Cardiac fibroblast (primary cell): ENCODE results near the gene ENOPH1.
"Not testable (repeated sequence)": the region's sequence is repeated elsewhere in the genome, so short reads cannot be mapped to it uniquely, and the experiment has no call there.

Experiments
- DNase-seq, 2 donors: peaks; one replicate each; pipeline versions ENCODE4 v3.0.0 to v3.0.0-alpha.2; 2010; ENCODE audit warnings: low read depth in 2 of 2
- H3K4me3 ChIP-seq, 2 donors: replicated peaks in 1 of 2; 1 replicate in 1 of 2; 2 replicates in 1 of 2; pipeline ENCODE4 v1.5.1; 2011; ENCODE audit warnings: low read depth in 2 of 2, low read length in 2 of 2, mild to moderate bottlenecking in 2 of 2, moderate library complexity in 1 of 2
- TF ChIP-seq, protein P1 (sequence below): IDR thresholded peaks from one replicate; pipeline ENCODE4 v1.5.1; 2011; ENCODE audit warnings: low read depth, mild to moderate bottlenecking, low read length, inconsistent platforms

The ENOPH1 gene

GRCh38 chr4:82467471-82467870 lies 37.1 kb downstream of the ENOPH1 start:
- TF ChIP-seq, protein P1, sequence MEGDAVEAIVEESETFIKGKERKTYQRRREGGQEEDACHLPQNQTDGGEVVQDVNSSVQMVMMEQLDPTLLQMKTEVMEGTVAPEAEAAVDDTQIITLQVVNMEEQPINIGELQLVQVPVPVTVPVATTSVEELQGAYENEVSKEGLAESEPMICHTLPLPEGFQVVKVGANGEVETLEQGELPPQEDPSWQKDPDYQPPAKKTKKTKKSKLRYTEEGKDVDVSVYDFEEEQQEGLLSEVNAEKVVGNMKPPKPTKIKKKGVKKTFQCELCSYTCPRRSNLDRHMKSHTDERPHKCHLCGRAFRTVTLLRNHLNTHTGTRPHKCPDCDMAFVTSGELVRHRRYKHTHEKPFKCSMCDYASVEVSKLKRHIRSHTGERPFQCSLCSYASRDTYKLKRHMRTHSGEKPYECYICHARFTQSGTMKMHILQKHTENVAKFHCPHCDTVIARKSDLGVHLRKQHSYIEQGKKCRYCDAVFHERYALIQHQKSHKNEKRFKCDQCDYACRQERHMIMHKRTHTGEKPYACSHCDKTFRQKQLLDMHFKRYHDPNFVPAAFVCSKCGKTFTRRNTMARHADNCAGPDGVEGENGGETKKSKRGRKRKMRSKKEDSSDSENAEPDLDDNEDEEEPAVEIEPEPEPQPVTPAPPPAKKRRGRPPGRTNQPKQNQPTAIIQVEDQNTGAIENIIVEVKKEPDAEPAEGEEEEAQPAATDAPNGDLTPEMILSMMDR = no peak
- DNase-seq = peak; percentile 43 to 69

GRCh38 chr4:82469791-82470345 lies 39.5 kb downstream of the ENOPH1 start:
- no peak overlapping the region for H3K4me3 ChIP-seq
- TF ChIP-seq, protein P1 = no peak
- peak; percentile 64 to 79 for DNase-seq

More at GRCh38 chr4:82467471-82467870, 37.1 kb downstream of the ENOPH1 start:
- H3K4me3 ChIP-seq = no peak overlapping the region

DNA sequence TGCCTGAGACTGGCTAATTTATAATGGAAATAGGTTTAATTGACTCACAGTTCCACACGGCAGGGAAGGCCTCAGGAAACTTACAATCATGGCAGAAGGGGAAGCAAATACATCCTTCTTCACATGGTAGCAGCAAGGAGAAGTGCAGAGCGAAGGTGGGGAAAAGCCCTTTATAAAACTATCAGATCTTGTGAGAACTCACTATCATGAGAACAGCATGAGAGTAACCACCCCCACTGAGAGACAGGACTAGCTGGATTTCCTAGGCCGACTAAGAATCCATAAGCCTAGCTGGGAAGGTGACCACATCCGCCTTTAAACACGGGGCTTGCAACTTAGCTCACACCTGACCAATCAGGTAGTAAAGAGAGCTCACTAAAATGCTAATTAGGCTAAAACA lies 42.7 kb downstream of the ENOPH1 start:
- not testable (repeated sequence) for H3K4me3 ChIP-seq, DNase-seq

GRCh38 chr4:82473621-82474164 lies 43.3 kb downstream of the ENOPH1 start:
- TF ChIP-seq, protein P1 = no peak
- DNase-seq = no peak

DNA sequence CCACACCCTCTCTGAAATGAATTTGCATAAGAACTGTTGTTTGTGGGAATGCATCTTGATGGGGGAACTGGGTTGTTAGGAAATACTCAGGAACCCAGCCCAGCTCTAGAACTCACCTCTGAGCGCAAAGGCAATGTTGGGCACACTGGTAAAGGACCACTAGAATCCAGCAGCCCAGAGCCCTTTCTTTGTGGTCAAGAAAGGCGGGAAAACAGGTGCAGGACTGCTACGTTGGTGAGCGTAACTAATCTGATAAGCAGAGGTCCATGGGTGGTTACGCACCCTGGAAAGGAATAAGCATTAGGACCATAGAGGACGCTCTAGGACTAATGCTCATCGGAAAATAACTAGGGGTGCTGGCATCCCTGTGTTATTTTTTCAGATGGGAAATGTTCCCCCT lies 45.5 kb downstream of the ENOPH1 start:
- DNase-seq, H3K4me3 ChIP-seq: not testable (repeated sequence)

More at GRCh38 chr4:82473621-82474164, 43.3 kb downstream of the ENOPH1 start:
- H3K4me3 ChIP-seq = no peak overlapping the region

DNA sequence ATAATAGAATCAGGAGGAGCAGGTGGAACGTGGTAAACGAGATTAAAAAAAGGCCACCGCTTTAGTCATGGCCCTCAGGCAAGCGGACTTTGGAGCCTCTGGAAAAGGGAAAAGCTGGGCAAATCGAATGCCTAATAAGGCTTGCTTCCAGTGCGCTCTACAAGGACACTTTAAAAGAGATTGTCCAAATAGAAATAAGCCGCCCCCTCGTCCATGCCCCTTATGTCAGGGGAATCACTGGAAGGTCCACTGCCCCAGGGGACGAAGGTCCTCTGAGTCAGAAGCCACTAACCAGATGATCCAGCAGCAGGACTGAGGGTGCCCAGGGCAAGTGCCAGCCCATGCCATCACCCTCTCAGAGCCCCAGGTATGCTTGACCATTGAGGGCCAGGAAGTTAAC lies 47.1 kb downstream of the ENOPH1 start:
- not testable (repeated sequence) for DNase-seq, H3K4me3 ChIP-seq

DNA sequence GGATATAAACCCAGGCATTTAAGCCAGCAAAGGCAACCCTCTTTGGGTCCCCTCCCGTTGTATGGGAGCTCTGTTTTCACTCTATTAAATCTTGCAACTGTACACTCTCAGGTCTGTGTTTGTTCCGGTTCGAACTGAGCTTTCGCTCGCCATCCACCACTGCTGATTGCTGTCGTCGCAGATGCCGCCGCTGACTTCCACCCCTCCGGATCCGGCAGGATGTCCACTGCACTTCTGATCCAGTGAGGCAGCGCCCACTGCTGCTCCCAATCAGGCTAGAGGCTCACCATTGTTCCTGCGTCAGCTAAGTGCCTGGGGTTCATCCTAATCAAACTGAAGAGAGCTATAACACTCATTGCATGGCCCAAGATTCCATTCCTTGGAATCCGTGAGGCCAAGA lies 49.2 kb downstream of the ENOPH1 start:
- TF ChIP-seq, protein P1 = no peak
- no peak overlapping the region for H3K4me3 ChIP-seq
- no peak for DNase-seq

GRCh38 chr4:82480771-82481505 lies 50.5 kb downstream of the ENOPH1 start:
- no peak for DNase-seq
- TF ChIP-seq, protein P1 = no peak
- H3K4me3 ChIP-seq = no peak overlapping the region
